Fibroblast of lung (primary cell): Measurements from ENCODE around the gene NTRK3. TPM values are rescaled to one million over a fixed set of nuclear protein-coding genes. Genes with fewer than 3 reads are reported as not detected.

ENCODE experiments used
- DNase-seq, 2 donors: peaks; one replicate each; pipeline versions ENCODE4 v3.0.0 to v3.0.0-alpha.2; 2010; ENCODE audit warnings: low read depth in 2 of 2
- H2AFZ ChIP-seq: 2 replicates; pipeline ENCODE4 v1.5.1; 2012; ENCODE audit warnings: low read length, control low read depth, inconsistent platforms
- H3K27ac ChIP-seq: 2 replicates; pipeline ENCODE4 v1.5.1; 2011; ENCODE audit warnings: low read length, control low read depth; ENCODE audit not compliant: insufficient read depth
- H3K27me3 ChIP-seq: 2 replicates; pipeline ENCODE4 v1.5.1; 2011; ENCODE audit warnings: mild to moderate bottlenecking, low read length; ENCODE audit not compliant: control insufficient read depth, insufficient read depth
- H3K36me3 ChIP-seq: 2 replicates; pipeline ENCODE4 v1.5.1; 2011; ENCODE audit warnings: low read length; ENCODE audit not compliant: control insufficient read depth, insufficient read depth
- H3K4me1 ChIP-seq: 2 replicates; pipeline ENCODE4 v1.5.1; 2011; ENCODE audit warnings: low read length; ENCODE audit not compliant: control insufficient read depth, insufficient read depth; ENCODE audit errors: extremely low read depth
- H3K4me2 ChIP-seq: 2 replicates; pipeline ENCODE4 v1.5.1; 2011; ENCODE audit warnings: low read length, control low read depth; ENCODE audit not compliant: insufficient read depth; ENCODE audit errors: extremely low read depth
- H3K4me3 ChIP-seq, 4 experiments: fragments of 200-600 bp in 1 of 4; sonication (generic) in 1 of 4; replicated peaks in 1 of 4; 2 replicates each; pipeline ENCODE4 v1.5.1; 2011 to 2016; ENCODE audit warnings: low read length in 4 of 4, low read depth in 3 of 4, mild to moderate bottlenecking in 3 of 4, control low read depth in 2 of 4, inconsistent platforms in 1 of 4, mixed read lengths in 1 of 4; ENCODE audit not compliant: insufficient read depth in 1 of 4; ENCODE audit errors: control extremely low read depth in 1 of 4
- H3K79me2 ChIP-seq: 2 replicates; pipeline ENCODE4 v1.5.1; 2012; ENCODE audit warnings: mild to moderate bottlenecking, low read length, inconsistent platforms; ENCODE audit not compliant: control insufficient read depth, insufficient read depth
- H3K9ac ChIP-seq: 2 replicates; pipeline ENCODE4 v1.5.1; 2011; ENCODE audit warnings: mild to moderate bottlenecking, low read length, control low read depth; ENCODE audit not compliant: insufficient read depth
- H3K9me3 ChIP-seq: 2 replicates; pipeline ENCODE4 v1.5.1; 2012; ENCODE audit warnings: low read depth, low read length; ENCODE audit not compliant: control insufficient read depth, insufficient read depth
- H4K20me1 ChIP-seq: 2 replicates; pipeline ENCODE4 v1.5.1; 2011; ENCODE audit warnings: low read length; ENCODE audit not compliant: control insufficient read depth, insufficient read depth; ENCODE audit errors: extremely low read depth
- CTCF ChIP-seq, 2 donors: IDR thresholded peaks in 1 of 2; conservative IDR thresholded peaks in 1 of 2; 1 replicate in 1 of 2; 2 replicates in 1 of 2; pipeline ENCODE4 v1.5.1; 2011 to 2012; ENCODE audit warnings: low read length in 2 of 2, control low read depth in 1 of 2, inconsistent platforms in 1 of 2, low read depth in 1 of 2, mild to moderate bottlenecking in 1 of 2
- EZH2 ChIP-seq: IDR thresholded peaks from 2 replicates; pipeline ENCODE4 v1.5.1; 2012; ENCODE audit warnings: low read length, control low read depth, mild to moderate bottlenecking; ENCODE audit errors: missing control alignments
- polyA plus RNA-seq, 2 donors: library from polyadenylated mRNA; depleted of rRNA in 1 of 2; stranded (reverse) in 1 of 2; unstranded in 1 of 2; fragments of >200 nt; gene quantifications; 2 replicates each; pipeline ENCODE4 v1.2.1, GENCODE V29; 2011 to 2012; ENCODE audit warnings: missing spikeins in 1 of 2
- total RNA-seq: library from RNA; depleted of rRNA; stranded (reverse); fragments of >200 nt; gene quantifications from 2 replicates; pipeline ENCODE4 v1.2.1, GENCODE V29; 2014

The NTRK3 gene
- total and polyA plus RNA-seq, 2 donors (not counting 1 experiment from before 2014, with no cell fraction given), result 0.06 TPM; not detected in 1

DNA sequence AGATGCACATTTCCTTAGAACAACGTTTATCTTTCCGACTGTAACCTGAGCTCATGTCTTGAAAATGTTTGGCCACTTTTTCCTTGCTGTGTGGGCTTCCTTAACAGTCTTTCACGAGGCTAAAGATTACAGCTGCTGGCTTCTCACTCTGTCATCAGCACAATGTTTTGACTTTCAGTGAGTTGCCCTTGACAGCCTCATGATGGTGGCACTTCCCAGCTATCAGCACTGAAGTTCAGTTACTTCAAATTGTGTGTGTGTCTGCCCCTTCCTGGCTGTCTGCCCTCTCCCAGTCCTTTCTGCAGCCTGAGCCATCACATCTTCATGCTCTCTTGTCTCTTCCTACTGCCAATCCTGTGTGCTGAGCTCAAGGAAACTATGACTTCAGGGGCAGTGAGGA is 152.2 kb downstream of the NTRK3 start:
- Histone ChIP-seq H3K27ac (no peak overlapping the region), H3K9ac (no peak overlapping the region), H3K36me3 (no peaks in the 10 kb centered on the region), H3K9me3 (no peaks in the 10 kb centered on the region), H2AFZ (no peak overlapping the region), H3K4me1 (no peaks in the 10 kb centered on the region), H3K27me3 (no peaks in the 10 kb centered on the region), H4K20me1 (no peaks in the 10 kb centered on the region), H3K4me3 (no peak overlapping the region), H3K79me2 (no peaks in the 10 kb centered on the region), H3K4me2 (no peak overlapping the region)
- TF ChIP-seq CTCF (conservative IDR thresholded peaks at IDR 0.05 in 1 of 2, IDR thresholded peaks at IDR 0.05 in 1 of 2; ENCODE audit: low read depth in 1 of 2, low read length in 2 of 2) (no peak), EZH2 (no peak)
- no peak for DNase-seq

DNA sequence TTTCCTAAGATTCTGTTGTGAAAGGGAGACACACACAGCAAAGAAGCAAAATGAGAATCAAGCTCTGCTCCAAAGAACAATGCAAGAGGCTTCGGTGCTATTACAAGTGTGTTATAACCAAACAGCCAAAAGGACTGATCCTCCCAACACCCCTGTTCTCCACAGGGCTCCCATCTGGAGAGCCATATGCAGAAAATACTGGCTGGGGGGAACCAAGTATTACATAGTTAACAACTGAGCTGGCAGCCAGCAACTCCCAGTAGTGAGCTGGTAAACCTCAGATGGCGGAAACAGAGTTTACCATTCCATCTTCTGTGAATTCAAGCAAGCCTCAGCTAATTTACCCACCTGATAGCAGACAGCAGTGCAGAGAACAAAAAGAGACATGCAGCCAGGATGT is 156.4 kb downstream of the NTRK3 start:
- TF ChIP-seq EZH2 (no peak), CTCF (conservative IDR thresholded peaks at IDR 0.05 in 1 of 2, IDR thresholded peaks at IDR 0.05 in 1 of 2; ENCODE audit: low read depth in 1 of 2, low read length in 2 of 2) (no peak)
- peak in 1 of 2 donors; percentile 20 for DNase-seq
- Histone ChIP-seq H3K4me2 (no peak overlapping the region), H3K4me3 (no peak overlapping the region), H3K9me3 (no peaks in the 10 kb centered on the region), H3K9ac (no peak overlapping the region), H3K36me3 (no peaks in the 10 kb centered on the region), H3K4me1 (no peaks in the 10 kb centered on the region), H3K79me2 (no peaks in the 10 kb centered on the region), H2AFZ (no peak overlapping the region), H3K27ac (no peak overlapping the region), H4K20me1 (no peaks in the 10 kb centered on the region), H3K27me3 (no peaks in the 10 kb centered on the region)

DNA sequence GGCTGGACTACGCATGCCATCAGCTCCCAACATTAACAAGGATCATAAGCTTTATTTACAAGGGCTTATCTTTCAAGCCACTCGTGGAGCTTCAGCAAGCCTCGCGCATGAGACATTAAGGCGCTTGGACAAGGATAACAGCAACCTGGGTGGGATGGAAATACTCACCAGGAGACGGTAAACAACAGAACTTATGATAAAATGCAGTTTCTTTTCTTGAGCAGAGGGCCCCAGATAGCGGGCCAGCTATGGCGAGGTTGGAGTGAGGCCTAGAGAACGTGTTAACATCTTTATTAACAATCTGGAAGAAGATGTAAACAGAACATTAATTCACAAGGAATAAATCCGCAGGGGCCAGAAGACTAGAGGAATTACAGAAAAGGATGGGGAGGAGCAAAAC is 158.2 kb downstream of the NTRK3 start:
- TF ChIP-seq CTCF (conservative IDR thresholded peaks at IDR 0.05 in 1 of 2, IDR thresholded peaks at IDR 0.05 in 1 of 2; ENCODE audit: low read depth in 1 of 2, low read length in 2 of 2) (no peak), EZH2 (no peak)
- no peak for DNase-seq
- Histone ChIP-seq H3K9ac (no peak overlapping the region), H3K27ac (no peak overlapping the region), H3K4me1 (no peaks in the 10 kb centered on the region), H3K27me3 (no peaks in the 10 kb centered on the region), H3K36me3 (no peaks in the 10 kb centered on the region), H2AFZ (no peak overlapping the region), H3K4me2 (no peak overlapping the region), H3K79me2 (no peaks in the 10 kb centered on the region), H3K4me3 (no peak overlapping the region), H3K9me3 (no peaks in the 10 kb centered on the region), H4K20me1 (no peaks in the 10 kb centered on the region)
